ENCODE measurements around the gene NKX6-2.

NKX6-2 gene

DNA sequence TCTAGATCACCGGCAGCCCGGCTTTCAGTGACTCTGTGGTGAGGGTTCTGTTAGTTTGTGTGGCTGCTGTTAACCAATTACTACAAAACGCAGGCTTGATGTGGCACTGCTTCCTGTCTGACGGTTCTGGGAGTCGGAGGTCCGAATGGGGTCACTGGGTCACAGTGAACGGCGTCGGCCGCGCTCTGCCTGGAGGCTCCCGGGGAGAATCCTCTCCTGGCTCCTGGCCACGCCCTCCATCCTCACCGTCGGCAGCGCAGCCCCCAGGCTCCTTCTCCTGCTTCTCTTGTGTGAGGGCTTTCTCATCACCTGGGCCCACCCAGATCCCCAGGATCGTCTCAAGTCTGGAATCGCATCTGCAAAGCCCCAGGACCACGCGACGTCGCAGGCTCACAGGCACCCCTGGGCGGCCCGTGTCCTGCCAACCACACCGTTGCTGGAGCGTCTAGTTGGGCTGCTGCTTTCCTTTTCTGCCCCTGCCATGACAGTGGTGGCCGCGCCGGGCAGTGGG, 31.8 kb upstream of the NKX6-2 start:
- Mint-ChIP-seq H3K36me3 (no peaks in the 10 kb centered on the region), H3K27ac (no peak overlapping the region), H3K4me1 (ENCODE audit: low read depth) (no peaks in the 10 kb centered on the region), H3K9me3 (ENCODE audit: low read depth) (no peaks in the 10 kb centered on the region), H3K4me3 (no peak overlapping the region), H3K27me3 (peaks cover 16% of the 10 kb centered on the region)

- Mint-ChIP-seq H3K36me3 (no peaks in the 10 kb centered on the region), H3K27ac (no peak overlapping the region), H3K4me1 (ENCODE audit: low read depth) (no peaks in the 10 kb centered on the region), H3K9me3 (ENCODE audit: low read depth) (no peaks in the 10 kb centered on the region), H3K27me3 (peaks cover 16% of the 10 kb centered on the region), H3K4me3 (no peak overlapping the region)
Measured at GRCh38 chr10:132816718-132817117, 30.8 kb upstream of the NKX6-2 start.

GRCh38 chr10:132815168-132815857, 29.4 kb upstream of the NKX6-2 start:
- Mint-ChIP-seq H3K4me3 (no peak overlapping the region), H3K27me3 (peaks cover 16% of the 10 kb centered on the region), H3K27ac (no peak overlapping the region), H3K36me3 (no peaks in the 10 kb centered on the region), H3K4me1 (ENCODE audit: low read depth) (no peaks in the 10 kb centered on the region), H3K9me3 (ENCODE audit: low read depth) (no peaks in the 10 kb centered on the region)

GRCh38 chr10:132814469-132814856, 28.5 kb upstream of the NKX6-2 start:
- H3K36me3 Mint-ChIP-seq = no peaks in the 10 kb centered on the region
- no peaks in the 10 kb centered on the region for H3K4me1 Mint-ChIP-seq (ENCODE audit: low read depth)
- H3K27me3 Mint-ChIP-seq = peaks cover 16% of the 10 kb centered on the region
- H3K27ac Mint-ChIP-seq = no peak overlapping the region
- H3K9me3 Mint-ChIP-seq (ENCODE audit: low read depth) = no peaks in the 10 kb centered on the region
- no peak overlapping the region for H3K4me3 Mint-ChIP-seq

DNA sequence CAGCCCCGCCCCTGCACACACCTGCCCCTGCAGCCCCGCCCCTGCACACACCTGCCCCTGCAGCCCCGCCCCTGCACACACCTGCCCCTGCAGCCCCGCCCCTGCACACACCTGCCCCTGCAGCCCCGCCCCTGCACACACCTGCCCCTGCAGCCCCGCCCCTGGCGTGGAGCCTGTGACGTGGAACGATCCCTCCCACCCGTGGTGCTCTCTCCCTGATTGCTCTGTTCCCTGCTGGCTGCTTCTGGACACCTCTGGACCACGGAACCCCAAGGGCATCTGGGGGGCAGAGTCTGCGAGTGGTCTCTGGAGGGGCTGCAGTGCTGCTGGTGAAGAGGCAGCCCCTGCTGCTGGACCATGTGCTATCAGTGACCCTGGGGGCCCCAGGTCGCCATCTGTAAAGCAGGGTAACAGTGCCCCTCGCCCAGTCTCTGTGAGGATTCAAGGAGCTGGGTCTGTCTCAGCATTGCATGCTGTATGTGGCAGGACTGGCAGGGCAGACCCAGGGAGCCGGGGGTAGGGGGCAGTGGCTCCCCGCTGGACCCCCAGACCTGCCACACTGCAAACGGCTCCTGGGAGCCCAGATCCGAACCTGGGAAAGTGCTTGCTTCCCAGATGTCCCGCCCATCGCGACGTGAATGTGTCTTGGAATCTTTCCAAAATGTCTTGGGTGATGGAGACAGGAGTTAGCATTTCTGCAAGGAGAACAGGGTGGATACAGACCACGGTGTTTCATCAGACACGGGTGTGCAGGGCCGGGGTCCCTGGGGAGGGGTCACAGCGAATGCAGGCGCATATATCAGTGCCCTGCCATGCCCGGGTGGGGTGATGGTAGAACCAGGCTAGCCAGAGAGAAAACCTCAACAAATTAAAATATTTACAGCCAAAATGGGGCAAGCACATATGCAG, 27.9 kb upstream of the NKX6-2 start:
- H3K9me3 Mint-ChIP-seq (ENCODE audit: low read depth) = no peaks in the 10 kb centered on the region
- no peak overlapping the region for H3K4me3 Mint-ChIP-seq
- no peaks in the 10 kb centered on the region for H3K36me3 Mint-ChIP-seq

DNA sequence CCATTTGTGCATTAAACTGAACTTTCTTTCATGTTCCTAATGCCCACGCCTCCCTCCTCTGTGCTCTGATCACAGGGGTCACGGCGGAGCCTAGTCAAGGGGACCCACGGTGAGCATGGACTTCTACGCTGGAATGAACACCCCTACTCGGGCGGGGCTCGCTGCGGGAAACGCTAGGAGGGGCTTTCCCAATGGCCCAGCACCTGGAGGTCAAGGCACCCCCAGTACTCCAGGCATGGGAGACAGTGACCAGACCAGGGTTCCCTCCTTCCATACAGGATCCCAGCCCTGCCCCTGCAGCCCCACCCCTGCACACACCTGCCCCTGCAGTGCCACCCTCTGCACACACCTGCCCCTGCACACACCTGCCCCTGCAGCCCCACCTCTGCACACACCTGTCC, 27.1 kb upstream of the NKX6-2 start:
- Mint-ChIP-seq H3K9me3 (ENCODE audit: low read depth) (no peaks in the 10 kb centered on the region), H3K27ac (no peak overlapping the region), H3K4me3 (no peak overlapping the region), H3K4me1 (ENCODE audit: low read depth) (no peaks in the 10 kb centered on the region), H3K27me3 (peaks cover 13% of the 10 kb centered on the region), H3K36me3 (no peaks in the 10 kb centered on the region)

More for the DNA sequence above, 27.9 kb upstream of the NKX6-2 start:
- peaks cover 16% of the 10 kb centered on the region for H3K27me3 Mint-ChIP-seq
- no peak overlapping the region for H3K27ac Mint-ChIP-seq
- H3K4me1 Mint-ChIP-seq (ENCODE audit: low read depth) = no peaks in the 10 kb centered on the region

- Mint-ChIP-seq H3K27ac (no peak overlapping the region), H3K36me3 (no peaks in the 10 kb centered on the region), H3K9me3 (ENCODE audit: low read depth) (no peaks in the 10 kb centered on the region), H3K27me3 (peaks cover 13% of the 10 kb centered on the region), H3K4me3 (no peak overlapping the region), H3K4me1 (ENCODE audit: low read depth) (no peaks in the 10 kb centered on the region)
Measured at GRCh38 chr10:132812520-132812919, 26.6 kb upstream of the NKX6-2 start.

GRCh38 chr10:132811891-132812481, 26.0 kb upstream of the NKX6-2 start:
- H3K27ac Mint-ChIP-seq = no peak overlapping the region
- H3K4me3 Mint-ChIP-seq = no peak overlapping the region
- H3K36me3 Mint-ChIP-seq = no peaks in the 10 kb centered on the region
- H3K4me1 Mint-ChIP-seq (ENCODE audit: low read depth) = no peaks in the 10 kb centered on the region
- peaks cover 9% of the 10 kb centered on the region for H3K27me3 Mint-ChIP-seq
- no peaks in the 10 kb centered on the region for H3K9me3 Mint-ChIP-seq (ENCODE audit: low read depth)

- H3K27me3 Mint-ChIP-seq = peaks cover 5% of the 10 kb centered on the region
Measured at GRCh38 chr10:132810807-132811700, 25.1 kb upstream of the NKX6-2 start.

GRCh38 chr10:132810141-132810806, 24.3 kb upstream of the NKX6-2 start:
- H3K36me3 Mint-ChIP-seq = no peaks in the 10 kb centered on the region
- no peaks in the 10 kb centered on the region for H3K4me1 Mint-ChIP-seq (ENCODE audit: low read depth)
- no peak overlapping the region for H3K27ac Mint-ChIP-seq
- H3K4me3 Mint-ChIP-seq = no peak overlapping the region
- H3K27me3 Mint-ChIP-seq = no peaks in the 10 kb centered on the region
- H3K9me3 Mint-ChIP-seq (ENCODE audit: low read depth) = no peaks in the 10 kb centered on the region

More at GRCh38 chr10:132810807-132811700, 25.1 kb upstream of the NKX6-2 start:
- Mint-ChIP-seq H3K4me1 (ENCODE audit: low read depth) (no peaks in the 10 kb centered on the region), H3K4me3 (no peak overlapping the region), H3K9me3 (ENCODE audit: low read depth) (no peaks in the 10 kb centered on the region), H3K27ac (no peak overlapping the region), H3K36me3 (no peaks in the 10 kb centered on the region)

DNA sequence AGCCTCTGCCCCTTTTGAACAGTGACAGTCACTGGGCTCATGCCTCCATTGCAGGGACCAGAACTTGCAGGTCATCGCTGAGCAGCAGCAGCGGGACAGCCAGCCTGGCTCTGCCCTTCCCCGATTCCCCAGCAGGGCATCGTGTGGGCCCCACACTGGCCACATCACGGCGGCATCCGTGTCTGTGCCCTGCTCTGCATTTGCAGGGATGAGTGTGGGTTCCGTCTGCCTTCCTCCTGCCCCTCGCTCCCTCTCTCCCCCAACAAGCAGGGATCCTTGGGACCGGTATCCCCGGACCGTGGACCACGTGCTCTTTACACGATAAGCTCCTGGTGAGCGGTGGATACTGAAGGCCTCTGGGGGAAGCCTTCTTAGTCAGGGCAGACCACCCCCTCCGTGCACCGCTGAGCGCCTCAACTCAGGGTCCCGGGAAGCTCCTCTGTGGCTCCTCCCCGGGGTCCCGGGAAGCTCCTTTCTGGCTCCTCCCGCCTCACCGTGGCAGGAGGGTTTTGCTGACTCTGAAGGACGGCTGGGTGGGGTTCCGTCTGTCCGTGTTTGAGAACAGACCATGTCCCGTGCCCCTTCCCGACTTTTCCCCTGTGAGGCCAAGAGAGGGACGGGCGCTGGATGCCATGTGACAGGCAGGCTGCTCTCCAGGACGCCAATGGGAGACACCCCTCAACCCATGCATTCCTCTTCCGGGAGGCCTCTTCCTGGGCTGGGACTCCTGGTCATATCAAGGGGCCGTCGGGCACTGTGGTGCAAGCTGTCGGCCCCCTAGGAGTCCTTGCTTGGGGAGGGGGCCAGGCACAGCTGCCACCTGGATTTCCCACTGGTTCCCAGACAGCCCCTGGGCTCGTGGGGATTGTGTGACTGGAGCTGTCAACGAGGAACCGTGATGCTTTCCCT, 23.5 kb upstream of the NKX6-2 start:
- no peak overlapping the region for H3K27ac Mint-ChIP-seq
- no peaks in the 10 kb centered on the region for H3K36me3 Mint-ChIP-seq
- H3K4me1 Mint-ChIP-seq (ENCODE audit: low read depth) = no peaks in the 10 kb centered on the region
- no peaks in the 10 kb centered on the region for H3K27me3 Mint-ChIP-seq
- H3K9me3 Mint-ChIP-seq (ENCODE audit: low read depth) = no peaks in the 10 kb centered on the region
- H3K4me3 Mint-ChIP-seq = no peak overlapping the region

GRCh38 chr10:132808383-132809231, 22.7 kb upstream of the NKX6-2 start:
- Mint-ChIP-seq H3K27me3 (no peaks in the 10 kb centered on the region), H3K4me3 (no peak overlapping the region), H3K4me1 (ENCODE audit: low read depth) (no peaks in the 10 kb centered on the region), H3K9me3 (ENCODE audit: low read depth) (no peaks in the 10 kb centered on the region), H3K36me3 (no peaks in the 10 kb centered on the region), H3K27ac (no peak overlapping the region)
